Peyer's patch (tissue), 4 donors: ENCODE data around the gene FOXI1. TPM values are rescaled to one million over a fixed set of nuclear protein-coding genes. Genes with fewer than 3 reads are reported as not detected.
A peak's percentile ranks its signal among the peaks of the same experiment; 100 is the strongest.

Experiments
- DNase-seq, 3 donors: peaks; one replicate each; pipeline ENCODE4 v3.0.0-alpha.2; 2017 to 2019
- H3K27ac ChIP-seq, 4 donors: fragments of 200-600 bp; sonication (generic); one replicate each; pipeline ENCODE4 v1.5.1; 2016 to 2019
- H3K27me3 ChIP-seq, 2 donors: fragments of 200-600 bp; sonication (generic); one replicate each; pipeline ENCODE4 v1.5.1; 2019
- H3K36me3 ChIP-seq, 3 donors: fragments of 200-600 bp; sonication (generic); one replicate each; pipeline ENCODE4 v1.5.1; 2016 to 2019
- H3K4me1 ChIP-seq, 4 donors: fragments of 200-600 bp; sonication (generic); one replicate each; pipeline ENCODE4 v1.5.1; 2016 to 2019
- H3K4me3 ChIP-seq, 4 donors: fragments of 200-600 bp; sonication (generic); 1 replicate in 3 of 4; 2 replicates in 1 of 4; pipeline ENCODE4 v1.5.1; 2016 to 2019; ENCODE audit warnings: mild to moderate bottlenecking in 1 of 4
- H3K9me3 ChIP-seq, 4 donors: fragments of 200-600 bp; sonication (generic); one replicate each; pipeline ENCODE4 v1.5.1; 2016 to 2019; ENCODE audit warnings: mild to moderate bottlenecking in 1 of 4
- CTCF ChIP-seq, 6 experiments: fragments of 450-650 bp in 4 of 6; fragments of 200-600 bp in 2 of 6; sonication (generic) in 1 of 6; IDR thresholded peaks; one replicate each; pipeline ENCODE4 v1.5.1; 2017 to 2019; ENCODE audit warnings: antibody characterized with exemption in 6 of 6, mild to moderate bottlenecking in 3 of 6, moderate library complexity in 1 of 6
- POLR2A ChIP-seq, 2 donors: fragments of 450-650 bp; IDR thresholded peaks; one replicate each; pipeline ENCODE4 v1.5.1; 2017; ENCODE audit warnings: antibody characterized with exemption in 2 of 2, mild to moderate bottlenecking in 2 of 2, moderate library complexity in 2 of 2
- total RNA-seq, 4 donors: library from RNA; depleted of rRNA; stranded (reverse); fragments of >200 nt; gene quantifications; one replicate each; pipeline ENCODE4 v1.1.0, GENCODE V29; 2016

Gene FOXI1
- total RNA-seq, 4 donors from 2014 or later = not detected

GRCh38 chr5:170067574-170068170 is 38.0 kb upstream of the FOXI1 start:
- Histone ChIP-seq H3K27me3 (no peaks in the 10 kb centered on the region), H3K36me3 (no peaks in the 10 kb centered on the region), H3K4me3 (no peak overlapping the region), H3K9me3 (no peaks in the 10 kb centered on the region), H3K4me1 (no peaks in the 10 kb centered on the region), H3K27ac (no peak overlapping the region)
- DNase-seq = no peak
- TF ChIP-seq CTCF (IDR thresholded peaks at IDR 0.05) (no peak), POLR2A (IDR thresholded peaks at IDR 0.05) (no peak)

- no peak for DNase-seq
- Histone ChIP-seq H3K4me1 (no peaks in the 10 kb centered on the region), H3K36me3 (no peaks in the 10 kb centered on the region), H3K4me3 (no peak overlapping the region), H3K27me3 (no peaks in the 10 kb centered on the region), H3K27ac (no peak overlapping the region), H3K9me3 (no peaks in the 10 kb centered on the region)
- TF ChIP-seq CTCF (IDR thresholded peaks at IDR 0.05) (no peak), POLR2A (IDR thresholded peaks at IDR 0.05) (no peak)
Measured at GRCh38 chr5:170069512-170069911, 36.2 kb upstream of the FOXI1 start.

- H3K9me3 ChIP-seq = no peaks in the 10 kb centered on the region
- H3K4me3 ChIP-seq = no peak overlapping the region
- no peaks in the 10 kb centered on the region for H3K36me3 ChIP-seq
- H3K4me1 ChIP-seq = no peaks in the 10 kb centered on the region
- TF ChIP-seq CTCF (IDR thresholded peaks at IDR 0.05) = peak in 4 of 6 experiments; percentile 7 to 41 (median 20)
- no peak for TF ChIP-seq POLR2A (IDR thresholded peaks at IDR 0.05)
- H3K27me3 ChIP-seq = no peaks in the 10 kb centered on the region
- no peak overlapping the region for H3K27ac ChIP-seq
- peak in 1 of 3 donors; percentile 54 for DNase-seq
Measured at GRCh38 chr5:170070556-170071412, 34.9 kb upstream of the FOXI1 start.

- H3K9me3 ChIP-seq = no peaks in the 10 kb centered on the region
- H3K27me3 ChIP-seq = no peaks in the 10 kb centered on the region
- H3K4me3 ChIP-seq = no peak overlapping the region
- DNase-seq = no peak
- no peaks in the 10 kb centered on the region for H3K36me3 ChIP-seq
- no peaks in the 10 kb centered on the region for H3K4me1 ChIP-seq
- TF ChIP-seq CTCF (IDR thresholded peaks at IDR 0.05) (no peak), POLR2A (IDR thresholded peaks at IDR 0.05) (no peak)
- H3K27ac ChIP-seq = no peak overlapping the region
Measured at GRCh38 chr5:170071748-170072147, 33.9 kb upstream of the FOXI1 start.

GRCh38 chr5:170075696-170076095 is 30.0 kb upstream of the FOXI1 start:
- no peak for DNase-seq
- Histone ChIP-seq H3K9me3 (no peaks in the 10 kb centered on the region), H3K27ac (no peak overlapping the region), H3K4me1 (no peaks in the 10 kb centered on the region), H3K27me3 (no peaks in the 10 kb centered on the region), H3K4me3 (no peak overlapping the region), H3K36me3 (peaks cover 0 to 17% (median 0%) of the 10 kb centered on the region in 3 donors)
- no peak for TF ChIP-seq CTCF (IDR thresholded peaks at IDR 0.05)
- no peak for TF ChIP-seq POLR2A (IDR thresholded peaks at IDR 0.05)
